Measurements from ENCODE around the gene STK32A. TPM values are rescaled to one million over a fixed set of nuclear protein-coding genes. Genes with fewer than 3 reads are reported as not detected.

Gene STK32A
- total RNA-seq, 1 experiment from 2014 or later = not detected

- no TSS peak for BruUV-seq (replicated peaks)
- in situ Hi-C loops (cut with HindIII; ENCODE audit: low pct_unique_long_range_greater_than_20kb, low sequenced_read_pairs) (no loop called here), intact Hi-C loops (cut with micrococcal nuclease; ENCODE audit: unreplicated experiment) (no loop called here)
- TF ChIP-seq SIN3A (IDR thresholded peaks at IDR 0.05; ENCODE audit: borderline replicate concordance, insufficient read depth, low read depth, low read length) = no peak
- TF ChIP-seq CTCF (IDR thresholded peaks at IDR 0.05) = no peak
- no peak for TF ChIP-seq POLR2AphosphoS5 (IDR thresholded peaks at IDR 0.05; ENCODE audit: low read depth, low read length)
- no peak for TF ChIP-seq TCF7L2 (IDR thresholded peaks at IDR 0.05; ENCODE audit: low read depth, low read length)
- no peak for TF ChIP-seq REST (IDR thresholded peaks at IDR 0.05; ENCODE audit: insufficient read depth in 1 of 2, low read depth in 2 of 2, low read length in 1 of 2)
- no peaks in the 10 kb centered on the region for H3K36me3 ChIP-seq (ENCODE audit: control insufficient read depth, insufficient read depth, low read length)
- ChIA-PET CTCF (no interaction called here), POLR2A (no interaction called here)
- ATAC-seq = no peak
- no peak overlapping the region for H3K4me3 ChIP-seq (ENCODE audit: low read depth in 2 of 2, low read length in 2 of 2)
- no peaks in the 10 kb centered on the region for H3K9me3 ChIP-seq (ENCODE audit: control insufficient read depth, insufficient read depth, low read depth, low read length)
- no peaks in the 10 kb centered on the region for H3K4me1 ChIP-seq (ENCODE audit: control insufficient read depth, insufficient read depth, low read length)
- H3K27ac ChIP-seq (ENCODE audit: low read length) = no peak overlapping the region
- no peaks in the 10 kb centered on the region for H3K27me3 ChIP-seq (ENCODE audit: control insufficient read depth, insufficient read depth, low read length)
- no peak for DNase-seq (ENCODE audit: low read depth, low spot score)
Observed at GRCh38 chr5:147349241-147349640, 114.4 kb downstream of the STK32A start.

- ATAC-seq (no peak), DNase-seq (ENCODE audit: low read depth, low spot score) (no peak)
- in situ Hi-C loops (cut with HindIII; ENCODE audit: low pct_unique_long_range_greater_than_20kb, low sequenced_read_pairs) (loop anchor here (25.0 kb wide), 1 partner anchor 822 kb away; no protein-coding TSS in a partner anchor), intact Hi-C loops (cut with micrococcal nuclease; ENCODE audit: unreplicated experiment) (no loop called here)
- H3K4me1 ChIP-seq (ENCODE audit: control insufficient read depth, insufficient read depth, low read length) = no peaks in the 10 kb centered on the region
- CTCF ChIA-PET = no interaction called here
- BruUV-seq (replicated peaks) = no TSS peak
- no peaks in the 10 kb centered on the region for H3K27me3 ChIP-seq (ENCODE audit: control insufficient read depth, insufficient read depth, low read length)
- no peak overlapping the region for H3K4me3 ChIP-seq (ENCODE audit: low read depth in 2 of 2, low read length in 2 of 2)
- no peak for TF ChIP-seq POLR2AphosphoS5 (IDR thresholded peaks at IDR 0.05; ENCODE audit: low read depth, low read length)
- no peak for TF ChIP-seq SIN3A (IDR thresholded peaks at IDR 0.05; ENCODE audit: borderline replicate concordance, insufficient read depth, low read depth, low read length)
- no peak for TF ChIP-seq REST (IDR thresholded peaks at IDR 0.05; ENCODE audit: insufficient read depth in 1 of 2, low read depth in 2 of 2, low read length in 1 of 2)
- no peak for TF ChIP-seq CTCF (IDR thresholded peaks at IDR 0.05)
- no peak for TF ChIP-seq TCF7L2 (IDR thresholded peaks at IDR 0.05; ENCODE audit: low read depth, low read length)
- H3K36me3 ChIP-seq (ENCODE audit: control insufficient read depth, insufficient read depth, low read length) = no peaks in the 10 kb centered on the region
- H3K27ac ChIP-seq (ENCODE audit: low read length) = no peak overlapping the region
- H3K9me3 ChIP-seq (ENCODE audit: control insufficient read depth, insufficient read depth, low read depth, low read length) = no peaks in the 10 kb centered on the region
- POLR2A ChIA-PET = no interaction called here
Observed at GRCh38 chr5:147359101-147359500, 124.3 kb downstream of the STK32A start.
